NCI-H2107 (cell line): ENCODE results near the gene ZNF200.
A peak's percentile ranks its signal among the peaks of the same experiment; 100 is the strongest.
"Not testable (repeated sequence)": the region's sequence is repeated elsewhere in the genome, so short reads cannot be mapped to it uniquely, and the experiment has no call there.

Experiments used
- DNase-seq: peaks from one replicate; lab custom pipeline; 2025; lab: John Stamatoyannopoulos, UW

The ZNF200 gene

GRCh38 chr16:3234857-3235561 lies at the start of gene ZNF200:
ZNF200 (minus strand) TSS chr16:3235158; CDS start chr16:3233755, 1,403 bp downstream.
- peak; percentile 81 for DNase-seq

GRCh38 chr16:3283543-3284447 lies 48.8 kb upstream of the ZNF200 start:
- DNase-seq, result no peak

- peak; percentile 96 for DNase-seq
Measured at GRCh38 chr16:3282730-3283542, 48.0 kb upstream of the ZNF200 start, which contains the start of gene ZNF263. ZNF263 (plus strand) TSS chr16:3283491; CDS start chr16:3283819, 328 bp downstream.

GRCh38 chr16:3282103-3282729 lies 47.3 kb upstream of the ZNF200 start:
- no peak for DNase-seq

- DNase-seq, result no peak
Measured at GRCh38 chr16:3281222-3281820, 46.4 kb upstream of the ZNF200 start.

- DNase-seq, result no peak
Measured at GRCh38 chr16:3276679-3277078, 41.7 kb upstream of the ZNF200 start.

GRCh38 chr16:3274947-3275346 lies 40.0 kb upstream of the ZNF200 start:
- DNase-seq, result no peak

- no peak for DNase-seq
Measured at GRCh38 chr16:3274490-3274889, 39.5 kb upstream of the ZNF200 start.

- not testable (repeated sequence) for DNase-seq
Measured at GRCh38 chr16:3271281-3271680, 36.3 kb upstream of the ZNF200 start.

GRCh38 chr16:3270718-3271117 lies 35.8 kb upstream of the ZNF200 start:
- DNase-seq, result not testable (repeated sequence)

- DNase-seq, result no peak
Measured at GRCh38 chr16:3268294-3268693, 33.3 kb upstream of the ZNF200 start.

- no peak for DNase-seq
Measured at GRCh38 chr16:3266873-3267537, 32.0 kb upstream of the ZNF200 start.

- peak; percentile 87 for DNase-seq
Measured at GRCh38 chr16:3264137-3265036, 29.4 kb upstream of the ZNF200 start.

GRCh38 chr16:3262517-3262916 lies 27.6 kb upstream of the ZNF200 start:
- DNase-seq, result no peak

GRCh38 chr16:3259836-3260235 lies 24.9 kb upstream of the ZNF200 start:
- DNase-seq, result no peak

GRCh38 chr16:3256866-3257465 lies 22.0 kb upstream of the ZNF200 start:
- DNase-seq, result no peak

- no peak for DNase-seq
Measured at GRCh38 chr16:3256146-3256865, 21.3 kb upstream of the ZNF200 start, which contains the start of gene MEFV. MEFV (minus strand) TSS chr16:3256633; CDS start chr16:3256587, 46 bp downstream.

GRCh38 chr16:3254309-3254708 lies 19.4 kb upstream of the ZNF200 start:
- no peak for DNase-seq
